Liver (tissue), 9 donors: Measurements from ENCODE around the gene ARID3A. TPM values are rescaled to one million over a fixed set of nuclear protein-coding genes. Genes with fewer than 3 reads are reported as not detected.

Source experiments
- DNase-seq: peaks from one replicate; pipeline ENCODE4 v3.0.0-alpha.2; 2017; ENCODE audit warnings: low spot score
- H3K27ac ChIP-seq, 2 donors: one replicate each; pipeline ENCODE4 v1.7.0; 2013; ENCODE audit warnings: inconsistent platforms in 2 of 2, low read length in 2 of 2, control low read depth in 1 of 2, low read depth in 1 of 2, mild to moderate bottlenecking in 1 of 2
- H3K27me3 ChIP-seq, 4 donors: one replicate each; pipeline versions ENCODE4 v1.6.1 to v1.7.0; 2013; ENCODE audit warnings: low read length in 3 of 4, inconsistent platforms in 1 of 4, mild to moderate bottlenecking in 1 of 4, moderate library complexity in 1 of 4; ENCODE audit not compliant: control insufficient read depth in 4 of 4, insufficient read depth in 4 of 4
- H3K36me3 ChIP-seq, 4 donors: one replicate each; pipeline versions ENCODE4 v1.6.1 to v1.7.0; 2013; ENCODE audit warnings: low read length in 3 of 4, mild to moderate bottlenecking in 3 of 4, low read depth in 1 of 4, moderate library complexity in 1 of 4; ENCODE audit not compliant: control insufficient read depth in 4 of 4, insufficient read depth in 3 of 4
- H3K4me1 ChIP-seq, 4 donors: one replicate each; pipeline versions ENCODE4 v1.6.1 to v1.7.0; 2013; ENCODE audit warnings: low read length in 3 of 4, mild to moderate bottlenecking in 3 of 4, moderate library complexity in 1 of 4; ENCODE audit not compliant: control insufficient read depth in 4 of 4, insufficient read depth in 4 of 4
- H3K4me3 ChIP-seq, 3 donors: one replicate each; pipeline versions ENCODE4 v1.6.1 to v1.7.0; 2013; ENCODE audit warnings: low read length in 3 of 3, control low read depth in 1 of 3, low read depth in 1 of 3, mild to moderate bottlenecking in 1 of 3
- H3K9ac ChIP-seq, 2 donors: one replicate each; pipeline ENCODE4 v1.7.0; 2013; ENCODE audit warnings: low read length in 2 of 2, mild to moderate bottlenecking in 2 of 2, moderate library complexity in 2 of 2, control low read depth in 1 of 2, low read depth in 1 of 2
- H3K9me3 ChIP-seq, 4 donors: one replicate each; pipeline versions ENCODE4 v1.6.1 to v1.7.0; 2013; ENCODE audit warnings: low read length in 3 of 4; ENCODE audit not compliant: control insufficient read depth in 4 of 4
- FOXA2 ChIP-seq: IDR thresholded peaks from 2 replicates; pipeline ENCODE4 v1.6.1; 2016; ENCODE audit warnings: antibody characterized with exemption
- GABPA ChIP-seq, 2 donors: IDR thresholded peaks in 1 of 2; conservative IDR thresholded peaks in 1 of 2; 2 replicates each; pipeline ENCODE4 v1.6.1; 2016; ENCODE audit warnings: antibody characterized with exemption in 2 of 2, mild to moderate bottlenecking in 1 of 2, moderate library complexity in 1 of 2
- HNF4A ChIP-seq, 2 donors: conservative IDR thresholded peaks; 2 replicates each; pipeline ENCODE4 v1.6.1; 2016; ENCODE audit warnings: antibody characterized with exemption in 2 of 2, mild to moderate bottlenecking in 2 of 2
- HNF4G ChIP-seq: IDR thresholded peaks from 2 replicates; pipeline ENCODE4 v1.6.1; 2016; ENCODE audit warnings: antibody characterized with exemption
- MAX ChIP-seq: IDR thresholded peaks from 2 replicates; pipeline ENCODE4 v1.6.1; 2016; ENCODE audit warnings: antibody characterized with exemption
- RXRA ChIP-seq, 2 donors: IDR thresholded peaks; 2 replicates each; pipeline ENCODE4 v1.6.1; 2017 to 2018; ENCODE audit warnings: antibody characterized with exemption in 2 of 2, mild to moderate bottlenecking in 1 of 2
- SP1 ChIP-seq: IDR thresholded peaks from 2 replicates; pipeline ENCODE4 v1.6.1; 2018; ENCODE audit warnings: antibody characterized with exemption, mild to moderate bottlenecking
- TAF1 ChIP-seq: conservative IDR thresholded peaks from 2 replicates; pipeline ENCODE4 v1.6.1; 2016; ENCODE audit warnings: antibody characterized with exemption, mild to moderate bottlenecking
- YY1 ChIP-seq: IDR thresholded peaks from 2 replicates; pipeline ENCODE4 v1.6.1; 2016; ENCODE audit warnings: antibody characterized with exemption, mild to moderate bottlenecking
- ZBTB33 ChIP-seq: IDR thresholded peaks from 2 replicates; pipeline ENCODE4 v1.6.1; 2016; ENCODE audit warnings: antibody characterized with exemption
- WGBS: extraction: QIAGEN DNeasy Blood & Tissue Kit; methylation state at CpG from one replicate; pipeline ENCODE4 v1.1.7; 2013; 5-methylcytosine and 5-hydroxymethylcytosine counted together
- polyA plus RNA-seq, 2 donors: library from polyadenylated mRNA; stranded (reverse) in 1 of 2; unstranded in 1 of 2; fragments of 200-250 nt in 1 of 2; fragments of >200 nt in 1 of 2; fragmentation: Nextera tagmentation in 1 of 2; extraction: Ambion mirVana in 1 of 2; gene quantifications; one replicate each; pipeline versions ENCODE4 v1.2.1 to v1.2.3, GENCODE V29; 2013 to 2015
- total RNA-seq, 2 donors: library from RNA; depleted of rRNA; stranded (reverse); fragments of >200 nt; gene quantifications; one replicate each; pipeline ENCODE4 v1.2.3, GENCODE V29; 2014
- TF ChIP-seq, protein P1 (sequence below): IDR thresholded peaks from 2 replicates; pipeline ENCODE4 v1.6.1; 2016; ENCODE audit warnings: antibody characterized with exemption, mild to moderate bottlenecking
- TF ChIP-seq, protein P2 (sequence below): fragments of 150-350 bp; IDR thresholded peaks from 2 replicates; pipeline ENCODE4 v1.5.1; 2017; ENCODE audit warnings: improper control_type of control experiment, low read depth, low read length; ENCODE audit not compliant: missing input control
- TF ChIP-seq, protein P3 (sequence below): IDR thresholded peaks from 2 replicates; pipeline ENCODE4 v1.6.1; 2016; ENCODE audit warnings: antibody characterized with exemption
- donor health status: healthy.
- donor health status: healthy.
- donor health status: healthy.
- donor health status: healthy.
- donor health status: healthy.

Gene ARID3A
- total and polyA plus RNA-seq, 4 donors, result 0.74 to 42.4 (median 3.1) TPM

- TF ChIP-seq ZBTB33, result no peak
- TF ChIP-seq FOXA2, result no peak
Observed at GRCh38 chr19:947090-947706, 21.4 kb downstream of the ARID3A start (continued).

- Histone ChIP-seq H3K27me3 (no peaks in the 10 kb centered on the region), H3K9ac (no peak overlapping the region), H3K27ac (no peak overlapping the region), H3K4me3 (no peak overlapping the region), H3K4me1 (peaks cover 2 to 6% (median 4%) of the 10 kb centered on the region in 4 donors), H3K9me3 (no peaks in the 10 kb centered on the region), H3K36me3 (peaks cover 0 to 2% (median 0%) of the 10 kb centered on the region in 4 donors)
- no peak for DNase-seq
- WGBS, result 88% methylated on average over 47 of the region's 47 CpGs
- TF ChIP-seq TAF1, result no peak
- no peak for TF ChIP-seq ZBTB33
- TF ChIP-seq, protein P1, sequence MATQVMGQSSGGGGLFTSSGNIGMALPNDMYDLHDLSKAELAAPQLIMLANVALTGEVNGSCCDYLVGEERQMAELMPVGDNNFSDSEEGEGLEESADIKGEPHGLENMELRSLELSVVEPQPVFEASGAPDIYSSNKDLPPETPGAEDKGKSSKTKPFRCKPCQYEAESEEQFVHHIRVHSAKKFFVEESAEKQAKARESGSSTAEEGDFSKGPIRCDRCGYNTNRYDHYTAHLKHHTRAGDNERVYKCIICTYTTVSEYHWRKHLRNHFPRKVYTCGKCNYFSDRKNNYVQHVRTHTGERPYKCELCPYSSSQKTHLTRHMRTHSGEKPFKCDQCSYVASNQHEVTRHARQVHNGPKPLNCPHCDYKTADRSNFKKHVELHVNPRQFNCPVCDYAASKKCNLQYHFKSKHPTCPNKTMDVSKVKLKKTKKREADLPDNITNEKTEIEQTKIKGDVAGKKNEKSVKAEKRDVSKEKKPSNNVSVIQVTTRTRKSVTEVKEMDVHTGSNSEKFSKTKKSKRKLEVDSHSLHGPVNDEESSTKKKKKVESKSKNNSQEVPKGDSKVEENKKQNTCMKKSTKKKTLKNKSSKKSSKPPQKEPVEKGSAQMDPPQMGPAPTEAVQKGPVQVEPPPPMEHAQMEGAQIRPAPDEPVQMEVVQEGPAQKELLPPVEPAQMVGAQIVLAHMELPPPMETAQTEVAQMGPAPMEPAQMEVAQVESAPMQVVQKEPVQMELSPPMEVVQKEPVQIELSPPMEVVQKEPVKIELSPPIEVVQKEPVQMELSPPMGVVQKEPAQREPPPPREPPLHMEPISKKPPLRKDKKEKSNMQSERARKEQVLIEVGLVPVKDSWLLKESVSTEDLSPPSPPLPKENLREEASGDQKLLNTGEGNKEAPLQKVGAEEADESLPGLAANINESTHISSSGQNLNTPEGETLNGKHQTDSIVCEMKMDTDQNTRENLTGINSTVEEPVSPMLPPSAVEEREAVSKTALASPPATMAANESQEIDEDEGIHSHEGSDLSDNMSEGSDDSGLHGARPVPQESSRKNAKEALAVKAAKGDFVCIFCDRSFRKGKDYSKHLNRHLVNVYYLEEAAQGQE, result no peak
- no peak for TF ChIP-seq MAX
- no peak for TF ChIP-seq HNF4A (conservative IDR thresholded peaks at IDR 0.05)
Observed at GRCh38 chr19:947707-948539, 22.1 kb downstream of the ARID3A start.

DNA sequence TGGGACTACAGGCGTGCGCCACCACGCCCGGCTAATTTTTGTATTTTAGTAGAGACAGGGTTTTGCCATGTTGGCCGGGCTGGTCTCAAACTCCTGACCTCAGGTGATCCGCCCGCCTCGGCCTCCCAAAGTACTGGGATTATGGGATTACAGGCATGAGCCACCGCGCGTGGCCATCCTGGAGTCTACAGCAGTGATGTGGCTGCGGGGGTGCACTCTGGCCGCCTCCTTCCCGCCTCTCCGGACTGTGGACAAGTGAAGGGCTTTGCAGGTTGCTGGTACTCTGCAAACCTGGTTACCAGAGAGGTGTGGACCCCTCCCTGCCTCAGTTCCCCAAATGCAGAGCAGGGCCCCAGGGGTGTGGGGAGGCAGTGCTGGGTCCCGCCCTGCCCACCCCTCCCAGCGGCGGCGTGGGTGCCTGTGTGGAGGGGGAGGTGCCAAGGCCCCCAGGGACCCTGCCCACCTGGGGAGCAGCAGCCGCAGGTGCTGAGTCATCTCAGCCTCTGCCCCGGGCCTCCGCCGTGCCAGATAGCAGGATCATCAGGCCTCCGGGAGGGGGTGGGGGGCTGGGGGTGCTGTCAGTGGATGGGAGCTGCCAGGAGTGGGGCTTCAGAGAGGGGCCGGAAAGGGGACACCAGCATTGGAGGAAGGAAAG is 23.1 kb downstream of the ARID3A start:
- Histone ChIP-seq H3K4me3 (no peak overlapping the region), H3K4me1 (peaks cover 3 to 7% (median 4%) of the 10 kb centered on the region in 4 donors), H3K36me3 (peaks cover 0 to 2% (median 0%) of the 10 kb centered on the region in 4 donors), H3K27me3 (no peaks in the 10 kb centered on the region), H3K9ac (no peak overlapping the region), H3K9me3 (no peaks in the 10 kb centered on the region), H3K27ac (no peak overlapping the region)
- WGBS, result 92% methylated on average over 25 of the region's 25 CpGs
- no peak for DNase-seq
- no peak for TF ChIP-seq GABPA (IDR thresholded peaks at IDR 0.05 in 1 of 2, conservative IDR thresholded peaks at IDR 0.05 in 1 of 2)
- TF ChIP-seq FOXA2, result no peak
- no peak for TF ChIP-seq HNF4G
- TF ChIP-seq YY1, result no peak
- TF ChIP-seq RXRA (IDR thresholded peaks at IDR 0.05), result no peak
- TF ChIP-seq, protein P2, sequence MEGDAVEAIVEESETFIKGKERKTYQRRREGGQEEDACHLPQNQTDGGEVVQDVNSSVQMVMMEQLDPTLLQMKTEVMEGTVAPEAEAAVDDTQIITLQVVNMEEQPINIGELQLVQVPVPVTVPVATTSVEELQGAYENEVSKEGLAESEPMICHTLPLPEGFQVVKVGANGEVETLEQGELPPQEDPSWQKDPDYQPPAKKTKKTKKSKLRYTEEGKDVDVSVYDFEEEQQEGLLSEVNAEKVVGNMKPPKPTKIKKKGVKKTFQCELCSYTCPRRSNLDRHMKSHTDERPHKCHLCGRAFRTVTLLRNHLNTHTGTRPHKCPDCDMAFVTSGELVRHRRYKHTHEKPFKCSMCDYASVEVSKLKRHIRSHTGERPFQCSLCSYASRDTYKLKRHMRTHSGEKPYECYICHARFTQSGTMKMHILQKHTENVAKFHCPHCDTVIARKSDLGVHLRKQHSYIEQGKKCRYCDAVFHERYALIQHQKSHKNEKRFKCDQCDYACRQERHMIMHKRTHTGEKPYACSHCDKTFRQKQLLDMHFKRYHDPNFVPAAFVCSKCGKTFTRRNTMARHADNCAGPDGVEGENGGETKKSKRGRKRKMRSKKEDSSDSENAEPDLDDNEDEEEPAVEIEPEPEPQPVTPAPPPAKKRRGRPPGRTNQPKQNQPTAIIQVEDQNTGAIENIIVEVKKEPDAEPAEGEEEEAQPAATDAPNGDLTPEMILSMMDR, result no peak
- TF ChIP-seq, protein P3, sequence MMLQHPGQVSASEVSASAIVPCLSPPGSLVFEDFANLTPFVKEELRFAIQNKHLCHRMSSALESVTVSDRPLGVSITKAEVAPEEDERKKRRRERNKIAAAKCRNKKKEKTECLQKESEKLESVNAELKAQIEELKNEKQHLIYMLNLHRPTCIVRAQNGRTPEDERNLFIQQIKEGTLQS, result no peak
- no peak for TF ChIP-seq SP1
- no peak for TF ChIP-seq HNF4A (conservative IDR thresholded peaks at IDR 0.05)
